ENCODE measurements around the gene KCNQ5. TPM values are rescaled to one million over a fixed set of nuclear protein-coding genes. Genes with fewer than 3 reads are reported as not detected.

KCNQ5 gene
- total RNA-seq, 1 experiment from 2014 or later = not detected

DNA sequence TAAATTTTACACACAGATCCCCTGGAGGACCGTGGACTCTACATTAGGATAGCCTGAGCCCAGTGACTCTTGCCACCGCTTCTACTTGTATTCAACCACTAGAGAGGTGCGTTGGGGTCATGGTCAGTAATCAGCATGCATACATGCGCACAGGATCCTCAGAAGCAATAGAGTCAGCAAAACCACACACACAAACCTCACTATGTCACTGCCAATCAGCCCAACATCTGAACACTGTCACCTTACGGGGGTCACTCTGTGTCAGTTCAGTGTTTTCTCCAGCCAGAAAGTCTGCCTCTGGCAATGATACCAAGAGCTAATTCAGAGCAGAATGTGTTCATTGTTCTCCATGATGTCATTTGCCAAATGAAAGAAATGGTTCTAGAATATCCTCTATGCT lies 378.1 kb downstream of the KCNQ5 start:
- ChIA-PET POLR2A (no interaction called here), RAD21 (ENCODE audit: low non-redundant PET in 1 of 2, low total read pairs in 2 of 2, uncharacterized antibody in 2 of 2, unreplicated experiment in 2 of 2) (no interaction called here), CTCF (no interaction called here)
- TF ChIP-seq RAD21 (IDR thresholded peaks at IDR 0.05; ENCODE audit: low read depth) = no peak
- TF ChIP-seq SIN3A (IDR thresholded peaks at IDR 0.05; ENCODE audit: low read depth) = no peak
- TF ChIP-seq EGR1 (IDR thresholded peaks at IDR 0.05; ENCODE audit: low read depth) = no peak
- Histone ChIP-seq H3K9me2 (ENCODE audit: insufficient read depth) (no peaks in the 10 kb centered on the region), H2AFZ (ENCODE audit: low read depth, low read length, poor library complexity, severe bottlenecking) (no peak overlapping the region), H4K20me1 (ENCODE audit: insufficient read depth) (no peaks in the 10 kb centered on the region), H3K79me2 (ENCODE audit: insufficient read depth, low read length) (no peaks in the 10 kb centered on the region), H3K36me3 (ENCODE audit: control insufficient read depth in 1 of 2, insufficient read depth in 2 of 2, low read length in 2 of 2) (no peaks in the 10 kb centered on the region), H3K4me1 (ENCODE audit: control insufficient read depth in 1 of 2, insufficient read depth in 2 of 2, low read length in 2 of 2) (no peaks in the 10 kb centered on the region), H3K27me3 (ENCODE audit: insufficient read depth, low read length) (peaks cover 50% of the 10 kb centered on the region), H3K9me3 (ENCODE audit: control insufficient read depth in 1 of 2, insufficient read depth in 1 of 2, low read depth in 1 of 2, low read length in 2 of 2) (no peaks in the 10 kb centered on the region), H3K4me3 (replicated peaks in 1 of 2; ENCODE audit: low read depth in 1 of 2, low read length in 2 of 2) (no peak overlapping the region), H3K4me2 (ENCODE audit: low read length) (no peak overlapping the region), H3K27ac (ENCODE audit: low read depth, low read length) (no peak overlapping the region), H3K9ac (ENCODE audit: low read length) (no peak overlapping the region)
- DNase-seq (ENCODE audit: low read depth, low spot score) = no peak
- intact Hi-C loops (cut with micrococcal nuclease) = no loop called here
- ATAC-seq = no peak
- no TSS peak for BruUV-seq (replicated peaks)

DNA sequence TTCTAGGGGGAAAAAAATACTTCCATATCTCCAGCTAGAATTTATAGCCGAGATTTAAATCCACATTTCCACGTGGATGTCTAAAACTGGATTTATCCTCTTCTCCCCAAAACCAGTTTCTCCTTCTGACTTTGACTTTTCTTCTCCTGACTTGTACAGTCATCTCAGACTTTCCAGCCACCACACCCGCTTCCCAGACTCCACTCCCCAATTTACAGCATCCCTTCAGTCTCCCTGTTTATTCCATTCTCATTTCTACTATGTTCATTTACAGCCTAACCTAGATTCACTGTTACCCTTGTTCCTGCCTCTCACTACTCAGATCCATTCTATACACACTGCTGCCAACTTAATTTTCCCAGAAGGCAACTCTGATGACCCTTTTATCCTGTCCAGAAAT lies 378.6 kb downstream of the KCNQ5 start:
- Histone ChIP-seq H3K36me3 (ENCODE audit: control insufficient read depth in 1 of 2, insufficient read depth in 2 of 2, low read length in 2 of 2) (no peaks in the 10 kb centered on the region), H3K9me2 (ENCODE audit: insufficient read depth) (no peaks in the 10 kb centered on the region), H2AFZ (ENCODE audit: low read depth, low read length, poor library complexity, severe bottlenecking) (no peak overlapping the region), H3K4me1 (ENCODE audit: control insufficient read depth in 1 of 2, insufficient read depth in 2 of 2, low read length in 2 of 2) (no peaks in the 10 kb centered on the region), H3K4me2 (ENCODE audit: low read length) (no peak overlapping the region), H3K27ac (ENCODE audit: low read depth, low read length) (no peak overlapping the region), H4K20me1 (ENCODE audit: insufficient read depth) (no peaks in the 10 kb centered on the region), H3K79me2 (ENCODE audit: insufficient read depth, low read length) (no peaks in the 10 kb centered on the region), H3K4me3 (replicated peaks in 1 of 2; ENCODE audit: low read depth in 1 of 2, low read length in 2 of 2) (no peak overlapping the region), H3K27me3 (ENCODE audit: insufficient read depth, low read length) (peaks cover 55% of the 10 kb centered on the region), H3K9ac (ENCODE audit: low read length) (no peak overlapping the region), H3K9me3 (ENCODE audit: control insufficient read depth in 1 of 2, insufficient read depth in 1 of 2, low read depth in 1 of 2, low read length in 2 of 2) (no peaks in the 10 kb centered on the region)
- ChIA-PET CTCF (no interaction called here), POLR2A (no interaction called here), RAD21 (ENCODE audit: low non-redundant PET in 1 of 2, low total read pairs in 2 of 2, uncharacterized antibody in 2 of 2, unreplicated experiment in 2 of 2) (no interaction called here)
- TF ChIP-seq TCF7L2 (IDR thresholded peaks at IDR 0.05; ENCODE audit: borderline replicate concordance, extremely low read depth, insufficient read depth, insufficient read length) = no peak
- TF ChIP-seq, protein P1, sequence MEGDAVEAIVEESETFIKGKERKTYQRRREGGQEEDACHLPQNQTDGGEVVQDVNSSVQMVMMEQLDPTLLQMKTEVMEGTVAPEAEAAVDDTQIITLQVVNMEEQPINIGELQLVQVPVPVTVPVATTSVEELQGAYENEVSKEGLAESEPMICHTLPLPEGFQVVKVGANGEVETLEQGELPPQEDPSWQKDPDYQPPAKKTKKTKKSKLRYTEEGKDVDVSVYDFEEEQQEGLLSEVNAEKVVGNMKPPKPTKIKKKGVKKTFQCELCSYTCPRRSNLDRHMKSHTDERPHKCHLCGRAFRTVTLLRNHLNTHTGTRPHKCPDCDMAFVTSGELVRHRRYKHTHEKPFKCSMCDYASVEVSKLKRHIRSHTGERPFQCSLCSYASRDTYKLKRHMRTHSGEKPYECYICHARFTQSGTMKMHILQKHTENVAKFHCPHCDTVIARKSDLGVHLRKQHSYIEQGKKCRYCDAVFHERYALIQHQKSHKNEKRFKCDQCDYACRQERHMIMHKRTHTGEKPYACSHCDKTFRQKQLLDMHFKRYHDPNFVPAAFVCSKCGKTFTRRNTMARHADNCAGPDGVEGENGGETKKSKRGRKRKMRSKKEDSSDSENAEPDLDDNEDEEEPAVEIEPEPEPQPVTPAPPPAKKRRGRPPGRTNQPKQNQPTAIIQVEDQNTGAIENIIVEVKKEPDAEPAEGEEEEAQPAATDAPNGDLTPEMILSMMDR (IDR thresholded peaks at IDR 0.05 in 2 of 3, conservative IDR thresholded peaks at IDR 0.05 in 1 of 3; ENCODE audit: borderline replicate concordance in 1 of 3, insufficient read depth in 1 of 3, low read depth in 2 of 3, low read length in 2 of 3) = no peak
- TF ChIP-seq EZH2 (IDR thresholded peaks at IDR 0.05) = no peak
- no peak for TF ChIP-seq FOSL1 (IDR thresholded peaks at IDR 0.05; ENCODE audit: low read depth)
- TF ChIP-seq EGR1 (IDR thresholded peaks at IDR 0.05; ENCODE audit: low read depth) = no peak
- TF ChIP-seq SIN3A (IDR thresholded peaks at IDR 0.05; ENCODE audit: low read depth) = no peak
- BruUV-seq (replicated peaks) = no TSS peak
- ATAC-seq (no peak), DNase-seq (ENCODE audit: low read depth, low spot score) (no peak)
- intact Hi-C loops (cut with micrococcal nuclease) = no loop called here

Measured in HCT116 (cell line).